Myocyte (in vitro differentiated cells): Measurements from ENCODE around the gene ITGB8. TPM values are rescaled to one million over a fixed set of nuclear protein-coding genes. Genes with fewer than 3 reads are reported as not detected.

Experiments used
- DNase-seq: peaks from one replicate; pipeline ENCODE4 v3.0.0-alpha.2; 2012; ENCODE audit warnings: low read depth
- total RNA-seq: library from RNA; depleted of rRNA; stranded (reverse); fragments of >200 nt; gene quantifications from 2 replicates; pipeline ENCODE4 v1.2.3, GENCODE V29; 2014

The ITGB8 gene
- total RNA-seq, 1 donor from 2014 or later, result 19.7 TPM

GRCh38 chr7:20307901-20308300 lies 22.8 kb upstream of the ITGB8 start:
- no peak for DNase-seq

GRCh38 chr7:20310301-20310700 lies 20.4 kb upstream of the ITGB8 start:
- no peak for DNase-seq

- DNase-seq, result peak; percentile 68
Measured at GRCh38 chr7:20310963-20311742, 19.5 kb upstream of the ITGB8 start.

GRCh38 chr7:20311743-20312042 lies 19.0 kb upstream of the ITGB8 start:
- DNase-seq, result no peak

DNA sequence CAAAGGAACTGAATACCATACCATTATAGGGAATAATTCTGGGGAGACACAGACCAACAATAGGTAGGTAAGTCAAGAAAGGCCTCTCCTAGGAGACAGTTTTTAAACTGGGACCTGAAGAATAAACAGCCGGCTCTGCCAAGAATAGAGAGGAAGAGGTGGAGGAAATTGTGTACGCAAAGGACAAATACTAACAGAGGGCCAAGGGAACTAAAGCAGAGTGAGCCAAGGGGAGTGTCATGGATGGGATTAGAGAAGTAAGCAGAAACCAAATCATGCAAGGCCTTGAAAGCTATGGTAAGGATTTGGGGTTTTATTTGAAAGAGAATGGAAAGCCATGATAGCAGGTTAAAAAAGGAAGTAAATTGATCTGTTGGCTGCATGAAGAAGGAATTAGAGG lies 18.1 kb upstream of the ITGB8 start:
- DNase-seq, result no peak

- no peak for DNase-seq
Measured at GRCh38 chr7:20313626-20314025, 17.1 kb upstream of the ITGB8 start.

- DNase-seq, result no peak
Measured at GRCh38 chr7:20314198-20314597, 16.5 kb upstream of the ITGB8 start.

DNA sequence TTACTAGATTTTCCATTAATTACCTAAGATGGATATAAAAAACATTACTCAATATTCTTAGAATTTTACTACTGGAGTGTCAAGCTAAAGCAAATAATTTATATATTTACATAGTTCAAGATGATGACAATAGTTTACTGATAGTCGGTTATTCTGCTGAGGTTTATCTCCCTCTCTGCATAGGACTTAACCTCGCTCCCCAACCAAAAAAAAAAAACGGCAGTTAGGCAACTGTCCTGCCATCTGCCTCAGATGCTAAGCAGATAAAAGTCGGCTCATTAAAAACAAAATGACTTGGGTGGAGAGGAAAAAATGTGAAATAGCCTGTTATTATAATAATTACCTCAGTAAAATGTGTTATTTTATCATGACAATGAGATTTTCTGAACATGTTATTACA lies 14.0 kb upstream of the ITGB8 start:
- no peak for DNase-seq

DNA sequence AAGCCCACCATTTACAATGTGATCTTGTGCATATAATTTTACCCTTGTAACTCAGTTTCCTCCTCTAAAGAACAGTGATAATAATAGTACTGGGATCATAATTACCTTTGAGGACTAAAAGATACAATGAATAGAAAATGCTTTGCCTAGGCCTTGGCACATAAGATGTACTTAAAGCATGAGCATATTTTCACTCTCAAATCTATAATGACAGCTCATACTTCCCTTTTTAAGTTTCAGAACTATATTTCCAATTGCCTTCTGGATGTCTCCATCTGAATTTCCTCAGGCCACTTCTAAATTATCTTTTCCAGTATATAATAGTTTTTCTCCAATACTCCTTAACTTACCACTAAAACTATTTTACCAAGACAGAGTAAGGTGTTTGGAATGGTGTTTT lies 13.3 kb upstream of the ITGB8 start:
- DNase-seq, result no peak

DNA sequence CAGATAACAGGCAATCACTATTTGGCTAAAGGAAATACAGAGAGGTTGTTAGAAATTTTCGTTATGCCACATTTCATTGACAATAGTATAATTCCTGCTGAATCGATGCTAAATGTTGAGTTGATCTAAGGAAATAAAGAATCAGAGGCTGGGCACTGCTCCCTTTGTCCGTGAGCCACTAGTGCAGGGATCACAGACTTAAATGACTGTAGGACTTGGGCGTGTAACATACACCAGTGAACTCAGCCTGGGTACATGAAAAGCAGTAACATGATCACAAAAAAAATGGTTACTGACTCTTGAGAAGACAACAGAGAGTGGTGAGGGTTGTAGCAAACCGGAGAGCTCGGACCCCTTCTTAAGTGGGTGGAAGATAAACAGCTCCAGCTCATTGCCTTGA lies 11.8 kb upstream of the ITGB8 start:
- DNase-seq, result no peak

DNA sequence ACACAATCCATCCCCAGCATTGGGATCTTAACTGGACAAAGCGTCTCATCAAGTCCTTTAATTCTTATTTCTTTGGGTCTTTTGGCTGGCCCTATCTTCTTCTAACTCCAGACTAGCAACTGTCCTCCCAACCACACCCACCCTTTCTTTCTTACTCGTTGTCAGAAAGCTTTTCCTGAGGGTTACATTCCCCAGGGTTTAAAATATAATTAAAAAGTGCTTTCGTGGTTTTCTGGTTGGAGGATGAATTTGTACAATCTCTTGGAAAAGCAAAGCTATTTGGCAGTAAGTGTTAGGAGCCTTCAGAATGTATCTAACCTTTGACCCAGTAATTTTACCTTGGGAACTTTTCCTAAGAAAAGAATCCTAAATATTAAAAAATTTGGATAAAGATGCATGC lies 10.4 kb upstream of the ITGB8 start:
- DNase-seq, result no peak

GRCh38 chr7:20320786-20321185 lies 9.9 kb upstream of the ITGB8 start:
- no peak for DNase-seq

- DNase-seq, result no peak
Measured at GRCh38 chr7:20323595-20323994, 7.1 kb upstream of the ITGB8 start.

GRCh38 chr7:20326342-20326741 lies 4.4 kb upstream of the ITGB8 start:
- DNase-seq, result no peak

DNA sequence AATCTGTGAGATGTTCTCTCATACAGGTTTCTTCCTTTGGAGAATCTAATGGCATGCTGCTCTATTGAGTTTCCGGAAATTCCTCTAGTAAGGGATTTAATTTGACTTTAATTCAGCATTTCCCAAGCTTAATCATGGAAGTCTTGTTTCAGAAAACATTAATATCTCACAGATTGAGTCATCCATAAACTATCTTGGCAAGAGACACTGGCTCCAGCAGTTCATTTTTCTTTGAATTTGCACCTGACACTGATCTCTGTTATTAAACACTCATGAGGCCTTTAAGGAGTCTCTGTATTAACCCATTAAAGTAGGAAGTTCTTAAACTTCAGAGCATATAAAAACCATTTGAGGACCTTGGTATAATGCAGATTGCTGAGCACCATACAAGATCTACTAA lies 3.6 kb upstream of the ITGB8 start:
- peak; percentile 43 for DNase-seq

DNA sequence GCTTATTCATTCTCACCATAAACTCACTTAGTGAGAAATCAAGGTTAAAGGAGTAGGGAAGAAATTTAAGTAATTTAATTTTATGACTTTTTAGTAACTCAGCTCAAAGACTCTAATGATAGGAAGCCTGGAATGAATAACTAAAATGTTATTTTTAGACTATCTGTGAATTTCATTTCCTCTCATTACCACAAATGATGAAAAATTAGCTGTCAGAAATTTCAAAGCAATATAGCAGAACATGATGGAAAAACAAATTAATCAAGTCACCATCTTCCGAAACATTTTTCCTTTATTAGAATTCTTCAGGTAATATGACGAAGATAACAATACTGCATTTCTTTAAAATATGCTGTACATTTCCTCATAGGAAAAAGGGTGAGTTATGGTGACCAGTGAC lies 2.7 kb upstream of the ITGB8 start:
- DNase-seq, result no peak

DNA sequence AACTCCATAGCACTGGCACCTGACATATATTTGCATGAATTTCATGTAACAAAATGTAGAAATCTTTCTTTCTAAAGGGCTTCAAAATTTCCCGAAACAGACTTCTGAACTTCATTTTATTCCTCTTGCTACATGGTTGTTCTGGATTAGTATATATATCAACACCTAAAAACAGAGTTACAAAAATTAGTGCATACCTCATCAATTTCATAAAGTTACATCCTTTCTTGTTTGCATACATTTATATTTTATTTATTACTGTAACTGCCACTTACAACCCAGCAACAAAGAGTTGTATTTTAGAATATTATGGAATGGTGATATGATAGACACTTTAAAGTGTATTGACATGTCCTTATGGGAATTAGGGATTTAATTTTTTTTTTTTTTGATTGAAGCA lies 2.0 kb upstream of the ITGB8 start:
- DNase-seq, result no peak

DNA sequence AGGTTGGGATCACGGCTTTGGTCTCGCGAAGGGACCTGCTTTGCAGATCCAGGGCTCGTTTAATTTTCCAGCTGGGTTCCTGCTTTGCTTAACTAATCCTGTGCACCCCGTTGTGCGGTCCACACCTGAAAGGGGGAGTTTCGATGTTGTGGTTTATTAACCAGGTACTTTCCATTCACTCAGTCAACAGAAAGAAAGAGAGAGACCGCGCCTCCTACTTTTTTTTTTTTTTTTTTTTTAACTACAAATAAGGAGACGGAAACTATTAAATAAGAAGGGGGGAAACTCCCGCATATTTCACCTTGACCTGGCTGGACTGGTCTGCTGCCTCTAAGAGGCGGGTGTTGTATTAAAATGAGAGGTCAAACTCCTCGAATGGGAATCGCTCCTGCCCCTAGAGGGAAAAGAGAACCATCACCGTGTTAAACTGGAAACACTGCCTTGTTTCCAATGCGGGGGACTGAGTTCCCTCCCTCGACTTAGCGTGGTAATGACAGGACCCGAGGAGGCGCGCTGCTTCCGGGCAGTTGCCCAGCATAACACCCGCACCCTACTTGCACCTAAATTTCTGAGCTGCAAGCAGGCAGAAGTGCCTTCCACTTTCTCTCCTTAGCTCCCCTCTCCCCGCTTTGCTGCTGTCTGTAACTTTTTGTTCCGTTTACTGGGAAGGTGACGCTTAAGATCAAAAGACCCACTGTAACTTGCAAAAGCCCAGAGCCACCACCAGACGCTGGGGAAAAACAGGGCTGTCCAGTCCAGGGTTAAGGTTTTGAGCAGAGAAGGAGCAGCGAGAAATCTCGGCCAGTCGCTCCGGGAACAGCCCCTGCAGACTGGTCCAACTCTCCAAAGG lies 1.1 kb upstream of the ITGB8 start:
- DNase-seq, result peak; percentile 90

DNA sequence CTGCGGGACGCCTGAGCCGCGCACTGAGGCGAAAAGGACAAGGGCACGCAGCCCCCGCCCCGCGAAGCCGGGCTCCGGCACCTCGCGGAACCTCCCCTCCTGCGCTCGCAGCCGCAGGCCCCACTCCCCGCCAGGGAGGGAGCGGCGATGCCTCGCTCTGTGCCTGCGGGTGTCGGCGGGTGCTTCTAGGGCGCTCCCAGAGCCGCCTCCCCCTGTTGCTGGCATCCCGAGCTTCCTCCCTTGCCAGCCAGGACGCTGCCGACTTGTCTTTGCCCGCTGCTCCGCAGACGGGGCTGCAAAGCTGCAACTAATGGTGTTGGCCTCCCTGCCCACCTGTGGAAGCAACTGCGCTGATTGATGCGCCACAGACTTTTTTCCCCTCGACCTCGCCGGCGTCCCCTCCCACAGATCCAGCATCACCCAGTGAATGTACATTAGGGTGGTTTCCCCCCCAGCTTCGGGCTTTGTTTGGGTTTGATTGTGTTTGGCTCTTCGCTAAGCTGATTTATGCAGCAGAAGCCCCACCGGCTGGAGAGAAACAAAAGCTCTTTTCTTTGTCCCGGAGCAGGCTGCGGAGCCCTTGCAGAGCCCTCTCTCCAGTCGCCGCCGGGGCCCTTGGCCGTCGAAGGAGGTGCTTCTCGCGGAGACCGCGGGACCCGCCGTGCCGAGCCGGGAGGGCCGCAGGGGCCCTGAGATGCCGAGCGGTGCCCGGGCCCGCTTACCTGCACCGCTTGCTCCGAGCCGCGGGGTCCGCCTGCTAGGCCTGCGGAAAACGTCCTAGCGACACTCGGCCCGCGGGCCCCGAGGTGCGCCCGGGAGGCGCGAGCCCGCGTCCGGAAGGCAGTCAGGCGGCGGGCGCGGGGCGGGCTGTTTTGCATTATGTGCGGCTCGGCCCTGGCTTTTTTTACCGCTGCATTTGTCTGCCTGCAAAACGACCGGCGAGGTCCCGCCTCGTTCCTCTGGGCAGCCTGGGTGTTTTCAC lies 519 bp downstream of the ITGB8 start:
- DNase-seq, result peak; percentile 72

- no peak for DNase-seq
Measured at GRCh38 chr7:20331910-20332813, 1.5 kb downstream of the ITGB8 start.

DNA sequence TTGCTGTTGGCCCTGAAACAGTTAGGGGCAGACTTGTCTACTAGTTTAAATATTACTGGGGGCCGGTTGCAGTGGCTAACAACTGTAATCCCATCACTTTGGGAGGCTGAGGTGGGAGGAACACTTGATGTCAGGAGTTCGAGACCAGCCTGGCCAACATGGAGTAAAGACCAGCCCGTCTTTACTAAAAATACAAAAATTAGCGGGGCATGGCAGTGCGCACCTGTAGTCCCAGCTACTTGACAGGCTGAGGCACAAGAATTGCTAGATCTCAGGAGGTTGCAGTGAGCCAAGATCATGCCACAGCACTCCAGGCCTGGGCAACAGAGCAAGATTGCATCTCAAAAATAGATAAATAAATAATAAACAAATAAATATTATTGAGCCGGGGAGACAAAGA lies 7.6 kb downstream of the ITGB8 start:
- DNase-seq, result no peak
